Activated CD4-positive, alpha-beta T cell treated with anti-CD3 and anti-CD28 coated beads, Interleukin-2, amount 50 U/mL, for 48 hours (primary cell): ENCODE data around the gene KLHL21.
"Not testable (repeated sequence)": the region's sequence is repeated elsewhere in the genome, so short reads cannot be mapped to it uniquely, and the experiment has no call there.

Experiments used
- DNase-seq, 2 experiments: peaks; one replicate each; pipeline ENCODE4 v3.0.0-alpha.2; 2020

The KLHL21 gene, protein sequence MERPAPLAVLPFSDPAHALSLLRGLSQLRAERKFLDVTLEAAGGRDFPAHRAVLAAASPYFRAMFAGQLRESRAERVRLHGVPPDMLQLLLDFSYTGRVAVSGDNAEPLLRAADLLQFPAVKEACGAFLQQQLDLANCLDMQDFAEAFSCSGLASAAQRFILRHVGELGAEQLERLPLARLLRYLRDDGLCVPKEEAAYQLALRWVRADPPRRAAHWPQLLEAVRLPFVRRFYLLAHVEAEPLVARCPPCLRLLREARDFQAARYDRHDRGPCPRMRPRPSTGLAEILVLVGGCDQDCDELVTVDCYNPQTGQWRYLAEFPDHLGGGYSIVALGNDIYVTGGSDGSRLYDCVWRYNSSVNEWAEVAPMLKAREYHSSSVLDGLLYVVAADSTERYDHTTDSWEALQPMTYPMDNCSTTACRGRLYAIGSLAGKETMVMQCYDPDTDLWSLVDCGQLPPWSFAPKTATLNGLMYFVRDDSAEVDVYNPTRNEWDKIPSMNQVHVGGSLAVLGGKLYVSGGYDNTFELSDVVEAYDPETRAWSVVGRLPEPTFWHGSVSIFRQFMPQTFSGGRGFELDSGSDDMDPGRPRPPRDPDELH

GRCh38 chr1:6602669-6603237, at the start of gene KLHL21:
Gene KLHL21, minus strand, starts transcription at chr1:6602869. Its CDS starts 52 bp downstream, at chr1:6602817.
- DNase-seq = peak; percentile 87 to 91

GRCh38 chr1:6651909-6652308, 49.2 kb upstream of the KLHL21 start:
- DNase-seq = no peak

GRCh38 chr1:6648556-6648955, 45.9 kb upstream of the KLHL21 start:
- DNase-seq = no peak

DNA sequence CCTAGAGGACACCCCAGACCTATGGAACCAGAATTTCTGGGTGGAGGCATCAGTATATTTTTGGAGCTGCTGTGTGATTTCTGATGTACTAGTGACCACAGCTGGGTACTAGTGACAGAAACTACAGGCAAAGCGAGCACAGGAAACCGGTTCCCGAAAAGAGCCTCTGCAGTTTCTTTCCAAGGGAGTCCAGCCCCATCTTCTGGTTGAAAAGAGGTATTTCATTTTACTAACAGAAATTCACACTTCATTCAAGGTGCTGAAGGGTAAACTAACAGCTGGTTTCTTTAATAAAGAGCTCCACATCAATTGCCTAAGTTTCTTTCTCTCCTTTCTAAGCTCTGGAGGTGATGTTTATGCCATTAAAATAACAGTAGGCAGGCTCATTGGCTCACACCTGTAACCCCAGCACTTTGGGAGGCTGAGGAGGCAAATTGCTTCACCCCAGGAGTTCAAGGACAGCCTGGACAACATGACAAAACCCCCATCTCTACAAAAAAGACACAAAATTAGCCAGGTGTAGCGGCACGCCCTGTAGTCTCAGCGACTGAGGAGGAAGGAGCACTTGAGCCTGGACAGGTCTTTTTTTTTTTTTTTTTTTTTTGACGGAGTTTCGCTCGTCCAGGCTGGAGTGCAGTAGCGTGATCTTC, 44.0 kb upstream of the KLHL21 start:
- no peak for DNase-seq

DNA sequence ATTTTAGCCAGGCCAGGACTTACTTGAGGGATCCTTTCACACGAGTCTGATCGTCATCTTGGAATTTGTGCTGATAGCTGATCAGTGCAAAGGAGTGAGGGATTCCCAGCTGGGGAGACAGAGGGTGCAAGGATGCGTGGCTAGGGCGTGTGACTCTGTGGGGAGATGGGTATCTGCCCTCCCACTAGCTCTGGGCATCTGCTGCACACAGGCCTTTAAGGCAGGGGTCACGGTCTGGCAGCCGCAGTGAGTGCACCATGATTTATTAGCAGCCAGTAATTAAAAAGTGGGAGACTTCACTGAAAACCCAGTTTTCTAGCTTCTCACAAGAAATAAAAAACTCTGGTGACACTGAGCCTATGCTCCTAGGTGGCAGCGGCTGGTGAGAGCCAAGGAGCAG, 42.3 kb upstream of the KLHL21 start:
- no peak for DNase-seq

GRCh38 chr1:6640867-6641266, 38.2 kb upstream of the KLHL21 start:
- not testable (repeated sequence) for DNase-seq

GRCh38 chr1:6638226-6638625, 35.6 kb upstream of the KLHL21 start:
- DNase-seq = no peak

DNA sequence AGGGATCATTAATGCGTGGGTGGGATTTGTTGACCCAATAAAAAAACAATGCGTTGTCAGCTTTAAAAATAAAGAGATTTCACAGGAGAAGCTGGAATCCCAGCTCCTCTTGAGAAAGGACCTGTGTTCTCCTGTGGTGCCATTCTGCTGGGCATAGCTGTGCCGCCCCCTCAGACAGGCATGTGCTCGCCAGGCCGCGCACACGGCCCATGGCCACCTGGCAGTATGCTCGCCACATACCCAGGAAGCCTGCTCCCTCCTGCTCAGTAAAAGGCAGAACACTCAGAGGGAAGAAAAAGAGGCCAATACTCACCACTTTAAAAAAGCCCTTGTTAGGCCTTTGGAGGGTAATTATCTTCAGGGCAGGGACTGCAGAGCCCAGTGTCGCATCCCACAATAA, 35.1 kb upstream of the KLHL21 start:
- DNase-seq = no peak

DNA sequence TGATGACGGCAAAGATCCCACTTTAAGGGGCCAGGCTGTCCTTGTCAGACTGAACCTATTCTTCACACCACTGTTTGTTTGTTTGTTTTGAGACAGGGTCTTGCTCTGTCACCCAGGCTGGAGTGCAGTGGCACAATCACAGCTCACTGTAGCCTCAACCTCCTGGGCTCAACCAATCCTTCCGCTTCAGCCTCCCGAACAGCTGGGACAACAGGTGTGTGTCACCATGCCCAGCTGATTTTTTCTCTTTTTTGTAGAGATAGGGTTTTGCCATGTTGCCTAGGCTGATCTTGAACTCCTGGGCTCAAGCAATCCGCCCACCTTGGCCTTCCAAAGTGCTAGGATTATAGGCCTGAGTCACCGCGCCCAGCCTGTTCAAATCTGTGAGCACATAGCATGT, 34.1 kb upstream of the KLHL21 start:
- DNase-seq = not testable (repeated sequence)

GRCh38 chr1:6635910-6636760, 33.5 kb upstream of the KLHL21 start:
- no peak for DNase-seq

GRCh38 chr1:6635161-6635909, 32.7 kb upstream of the KLHL21 start:
- DNase-seq = no peak

GRCh38 chr1:6634371-6635052, 31.8 kb upstream of the KLHL21 start:
- DNase-seq = peak; percentile 48 to 64

- DNase-seq = no peak
These were observed 30.2 kb upstream of the KLHL21 start for GRCh38 chr1:6632588-6633514.

GRCh38 chr1:6631058-6631457, 28.4 kb upstream of the KLHL21 start:
- no peak for DNase-seq

DNA sequence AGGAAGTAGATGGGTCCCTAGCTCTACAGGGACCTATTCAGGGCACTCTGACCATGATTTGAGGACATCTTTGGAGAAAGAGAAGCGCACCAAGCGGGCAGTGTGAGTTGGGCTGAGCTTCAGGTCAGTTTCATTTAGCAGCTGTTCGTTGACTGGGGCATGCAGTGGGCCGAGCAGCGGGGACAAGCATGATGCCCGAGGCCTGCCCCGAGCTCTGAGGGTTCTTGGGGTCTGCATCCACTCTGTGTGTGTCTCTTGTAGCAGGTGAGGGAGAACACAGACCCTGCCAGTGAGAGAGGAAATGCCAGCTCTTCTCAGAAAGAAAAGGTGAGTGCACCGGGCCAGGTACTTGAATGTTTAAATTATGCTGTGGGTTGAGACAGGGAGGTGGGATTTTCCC, 27.4 kb upstream of the KLHL21 start:
- no peak for DNase-seq

DNA sequence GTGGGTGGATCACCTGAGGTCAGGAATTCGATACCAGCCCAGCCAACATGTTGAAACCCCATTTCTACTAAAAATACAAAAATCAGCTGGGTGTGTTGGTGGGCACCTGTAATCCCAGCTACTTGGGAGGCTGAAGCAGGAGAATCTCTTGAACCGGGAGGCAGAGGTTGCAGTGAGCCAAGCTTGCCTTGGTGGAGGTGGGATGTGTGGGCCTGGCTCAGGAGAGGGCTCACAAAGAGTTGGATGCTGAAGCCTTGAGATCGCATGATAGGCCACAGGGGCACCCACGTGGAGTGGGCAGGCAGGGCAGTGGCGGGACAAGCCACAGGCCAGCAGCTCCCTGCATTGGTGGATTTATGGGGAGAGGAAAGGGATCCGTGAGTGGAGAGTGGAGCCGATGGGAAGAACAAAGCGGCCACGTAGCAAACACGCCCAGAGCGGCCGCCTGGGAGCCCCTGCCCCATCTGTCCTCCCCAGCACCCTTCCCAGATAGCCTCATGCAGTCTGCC, 26.4 kb upstream of the KLHL21 start:
- DNase-seq = no peak

- no peak for DNase-seq
These were observed 25.3 kb upstream of the KLHL21 start for GRCh38 chr1:6627841-6628545.

- DNase-seq = no peak
These were observed 24.4 kb upstream of the KLHL21 start for GRCh38 chr1:6627031-6627430.

- peak; percentile 27 to 42 for DNase-seq
These were observed 23.0 kb upstream of the KLHL21 start for GRCh38 chr1:6625584-6626149.
